ENCODE data around the gene RALY.

DNA sequence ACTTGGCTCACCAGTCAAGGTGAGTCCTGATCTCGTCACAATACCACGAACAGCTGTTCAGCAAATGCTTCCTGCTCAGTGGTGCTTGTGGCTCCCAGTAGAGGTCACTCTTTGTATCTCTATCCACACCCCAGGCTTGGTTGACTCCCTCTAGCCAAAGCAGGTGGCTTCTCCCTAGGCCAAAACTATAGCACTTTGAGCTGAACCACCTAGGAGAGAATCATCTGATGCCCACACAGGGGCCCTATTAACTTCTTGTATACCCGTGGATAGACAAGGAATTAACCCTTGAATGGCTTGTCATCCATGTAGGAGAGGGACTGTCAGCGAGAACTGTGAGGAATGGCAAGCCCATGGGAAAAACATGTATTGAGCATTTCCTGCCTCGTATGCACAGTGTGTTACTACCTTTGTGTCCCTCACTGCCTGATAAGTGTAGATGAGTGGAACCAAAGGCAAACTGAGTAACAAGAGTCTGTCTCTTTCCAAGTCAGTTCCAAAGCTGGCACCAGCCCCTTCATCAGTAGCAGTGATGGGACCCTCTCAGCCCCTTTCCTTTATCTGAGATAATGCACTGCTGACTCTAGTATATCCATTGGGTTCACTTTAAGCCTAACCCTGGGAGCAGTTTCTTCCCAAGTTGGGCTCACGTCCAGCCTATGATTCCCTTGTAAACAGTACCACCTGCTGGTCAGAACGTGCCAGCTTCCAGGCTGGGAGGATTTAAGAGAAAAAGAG, 75.8 kb downstream of the RALY start:
- TF ChIP-seq EZH2 (IDR thresholded peaks at IDR 0.05; ENCODE audit: low read depth): no peak
- TF ChIP-seq CTCF (conservative IDR thresholded peaks at IDR 0.05): peak; percentile 89
